SK-N-DZ (cell line): ENCODE results near the gene PTMA.

Experiments
- DNase-seq: peaks from one replicate; pipeline ENCODE4 v3.0.0-alpha.2; 2015; ENCODE audit warnings: low spot score

PTMA gene

DNA sequence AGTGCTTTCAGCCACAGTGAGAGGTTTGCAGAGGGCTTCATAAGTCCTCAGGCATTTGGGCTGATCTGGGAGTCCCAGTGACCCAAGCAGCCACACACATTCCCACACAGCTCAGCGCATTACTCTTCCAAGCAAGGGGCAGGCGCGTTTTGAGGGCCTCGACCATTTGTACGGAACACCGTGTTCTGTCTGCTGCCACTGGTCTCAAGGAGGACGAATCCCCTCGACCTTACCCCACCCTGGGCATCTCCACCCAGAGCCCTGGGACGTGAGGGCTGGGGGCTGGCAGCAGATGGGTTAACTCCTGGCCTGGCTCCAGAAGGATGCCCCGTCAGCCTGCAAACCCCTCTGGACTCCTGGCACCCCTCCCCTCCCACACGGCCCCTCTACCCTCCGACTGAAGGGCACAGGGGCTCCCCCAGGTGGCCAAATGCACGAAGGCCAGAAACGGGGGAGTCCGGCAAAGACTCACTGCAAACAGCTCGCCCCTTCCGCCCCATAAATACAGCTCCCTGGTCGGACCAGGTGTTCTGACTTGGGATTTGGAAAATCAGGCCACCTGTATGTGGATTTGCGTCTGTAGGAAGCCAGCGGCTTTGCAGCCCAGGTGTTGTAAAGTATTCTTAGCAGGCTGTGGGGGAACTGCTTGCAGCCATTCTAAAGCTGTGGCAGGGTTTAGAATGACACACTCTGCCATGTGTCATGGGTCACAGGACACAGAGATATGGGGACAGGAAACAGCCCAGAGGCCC, 33.6 kb upstream of the PTMA start:
- peak; percentile 76 for DNase-seq

GRCh38 chr2:231676243-231676642, 32.1 kb upstream of the PTMA start:
- no peak for DNase-seq

- DNase-seq, result peak; percentile 86
These were observed 30.7 kb upstream of the PTMA start for GRCh38 chr2:231677632-231678104.

GRCh38 chr2:231679908-231680284, 28.4 kb upstream of the PTMA start:
- peak; percentile 82 for DNase-seq

DNA sequence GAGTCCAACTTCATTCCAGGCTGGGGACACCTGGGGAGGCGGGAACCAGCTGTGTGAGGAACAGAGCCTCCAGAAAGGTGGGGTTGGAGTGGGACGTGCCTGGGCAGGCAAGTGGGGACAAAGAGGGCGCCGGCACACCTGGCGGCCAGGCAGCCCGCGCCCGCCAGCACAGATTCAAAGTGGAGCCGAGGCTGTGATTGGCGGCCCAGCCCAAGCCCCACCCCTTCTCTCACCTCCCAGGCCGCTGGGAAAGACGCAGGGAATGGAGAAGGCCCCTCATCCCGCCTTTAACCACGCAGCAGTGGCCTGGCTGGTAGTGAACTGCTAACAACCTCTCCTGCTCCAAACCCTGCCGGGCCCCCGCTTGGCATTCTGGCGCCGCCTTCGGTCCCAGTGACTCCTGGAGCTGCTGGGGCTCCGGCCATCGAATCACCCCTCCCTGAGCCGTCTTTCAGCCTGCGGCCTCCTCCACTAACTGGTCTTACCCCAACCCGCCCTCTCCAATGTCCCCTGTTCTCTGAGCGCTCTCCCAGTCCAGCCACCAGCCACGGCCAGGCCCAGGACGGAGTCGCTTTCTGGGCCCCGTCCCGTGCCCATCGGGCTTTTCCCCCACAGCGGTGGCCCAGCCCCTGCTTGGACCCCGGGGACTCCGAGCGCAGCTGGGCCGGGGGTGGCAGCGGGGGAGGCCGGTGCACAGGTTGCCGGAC, 27.9 kb upstream of the PTMA start:
- peak; percentile 80 for DNase-seq

- peak; percentile 83 for DNase-seq
These were observed 27.1 kb upstream of the PTMA start for GRCh38 chr2:231680992-231681852.

DNA sequence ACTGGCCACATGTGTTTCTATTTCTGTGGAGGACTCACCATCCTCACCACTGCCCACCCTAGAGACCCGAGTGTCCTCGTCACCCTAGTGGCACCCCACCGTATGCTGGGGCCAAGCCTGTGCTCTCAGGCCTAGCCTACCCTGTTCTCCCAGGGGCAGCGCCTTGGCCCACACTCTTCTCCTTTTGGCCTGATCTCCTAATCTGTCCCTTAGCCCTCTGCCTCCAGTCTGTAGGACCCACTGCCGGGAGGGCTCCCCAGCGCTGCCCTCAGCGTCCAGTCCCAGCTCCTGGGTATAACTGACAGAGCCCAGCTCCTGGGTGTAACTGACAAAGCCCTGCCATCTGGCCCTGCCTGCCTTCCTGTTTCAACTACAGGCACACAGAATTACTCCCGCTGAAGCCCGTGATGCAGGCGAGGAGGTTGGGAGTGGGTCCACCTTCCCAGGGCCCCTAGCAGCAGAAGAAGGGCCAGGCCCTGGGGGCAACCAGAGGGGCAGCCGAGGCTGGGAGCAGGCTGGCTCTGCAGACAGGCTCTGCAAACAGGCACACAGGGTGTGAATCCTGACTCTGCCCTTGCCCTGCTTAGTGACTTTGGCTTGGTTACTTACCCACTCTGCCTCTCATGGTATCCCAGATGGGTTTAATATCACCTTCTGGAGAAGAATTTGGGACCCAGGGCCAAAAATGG, 25.6 kb upstream of the PTMA start:
- no peak for DNase-seq

DNA sequence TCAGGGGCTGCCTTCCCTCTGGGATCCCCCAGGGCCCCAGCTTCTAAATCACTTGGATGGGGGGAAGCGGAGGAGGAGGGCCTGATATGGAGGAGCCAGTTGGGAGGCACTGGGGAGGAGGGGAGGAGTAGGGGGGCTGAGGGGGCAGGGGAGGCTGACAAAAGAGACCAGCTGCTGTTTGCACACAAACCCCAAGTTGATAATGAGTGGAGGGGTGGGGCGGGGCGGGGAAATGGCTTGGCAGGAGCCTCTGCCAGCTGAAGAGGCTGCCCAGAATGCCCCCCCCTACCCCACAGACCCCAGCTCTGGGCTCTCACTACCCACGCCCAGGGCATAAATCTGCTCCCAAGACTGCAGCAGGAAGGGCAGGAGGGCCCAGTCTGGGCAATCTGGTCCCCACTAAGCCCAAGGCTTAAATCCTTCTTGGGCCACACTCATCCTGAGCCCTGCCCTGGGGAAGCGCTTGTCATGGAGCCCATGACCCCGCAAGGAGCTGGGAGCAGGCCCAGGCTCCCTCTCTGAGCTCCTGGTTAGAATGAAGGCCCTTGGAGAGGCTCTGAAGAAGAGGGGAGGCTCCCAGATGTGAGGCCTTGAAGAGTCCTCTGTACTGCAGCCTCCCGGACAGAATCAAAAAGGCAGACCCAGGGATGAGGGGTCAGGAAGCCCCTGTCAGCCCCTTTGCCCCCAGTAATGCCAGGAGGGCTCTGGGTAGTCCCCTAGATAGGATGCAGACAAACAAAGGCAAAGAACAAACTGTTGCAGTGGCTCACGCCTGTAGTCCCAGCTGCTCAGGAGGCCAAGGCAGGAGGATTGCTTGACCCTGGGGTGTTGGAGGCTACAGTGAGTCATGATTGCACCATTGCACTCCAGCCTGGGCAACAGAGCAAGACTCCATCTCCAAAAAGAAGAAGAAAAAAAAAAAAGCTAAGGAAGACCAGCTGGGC, 24.8 kb upstream of the PTMA start:
- DNase-seq, result no peak

DNA sequence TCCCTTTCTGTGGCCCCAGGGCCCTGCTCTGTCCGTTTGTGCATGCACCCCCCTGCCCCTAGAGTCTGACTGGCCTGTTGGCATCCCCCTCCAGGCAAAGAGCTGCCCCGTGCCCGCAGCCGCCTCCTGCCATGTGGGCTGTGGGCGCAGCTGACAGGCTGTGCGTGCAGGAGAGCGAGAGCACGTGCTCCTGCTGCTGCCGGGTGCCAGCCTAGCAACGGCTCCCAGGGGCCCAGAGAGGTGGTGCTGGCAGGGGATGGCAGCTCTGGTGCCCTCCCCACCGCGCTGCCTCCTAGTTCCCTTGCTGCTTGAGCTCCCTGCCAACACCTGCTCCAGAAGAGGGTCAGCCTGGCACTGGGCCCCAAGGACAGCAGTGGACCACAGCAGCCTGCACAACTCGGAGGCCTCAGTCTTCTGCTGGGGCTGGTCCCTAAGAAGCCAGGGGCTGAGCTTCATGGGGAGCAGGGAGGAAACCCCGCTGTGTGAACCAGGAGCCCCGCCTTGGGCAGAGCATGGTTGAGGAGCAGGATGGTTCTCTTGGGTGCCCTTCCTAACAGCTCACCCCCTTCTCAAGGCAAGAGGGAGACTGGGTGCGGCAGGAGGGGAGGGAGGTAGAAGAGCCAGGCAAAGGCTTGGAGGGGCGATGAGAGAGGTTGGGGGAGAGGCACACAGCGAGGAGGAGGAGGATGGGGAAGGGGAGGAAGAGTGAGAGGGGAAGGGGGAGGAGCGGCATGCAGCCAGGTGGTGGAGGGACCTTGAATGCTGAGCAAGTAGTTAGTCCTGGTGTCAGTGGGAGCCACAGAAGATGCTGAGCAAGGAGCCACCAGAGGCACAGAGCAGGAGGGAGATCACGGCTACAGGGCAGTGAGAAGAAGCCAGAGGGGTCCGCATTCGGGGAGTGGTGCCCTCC, 23.8 kb upstream of the PTMA start:
- DNase-seq, result no peak

GRCh38 chr2:231685349-231686191, 22.8 kb upstream of the PTMA start:
- DNase-seq, result peak; percentile 65

GRCh38 chr2:231686192-231687100, 21.9 kb upstream of the PTMA start:
- DNase-seq, result no peak

DNA sequence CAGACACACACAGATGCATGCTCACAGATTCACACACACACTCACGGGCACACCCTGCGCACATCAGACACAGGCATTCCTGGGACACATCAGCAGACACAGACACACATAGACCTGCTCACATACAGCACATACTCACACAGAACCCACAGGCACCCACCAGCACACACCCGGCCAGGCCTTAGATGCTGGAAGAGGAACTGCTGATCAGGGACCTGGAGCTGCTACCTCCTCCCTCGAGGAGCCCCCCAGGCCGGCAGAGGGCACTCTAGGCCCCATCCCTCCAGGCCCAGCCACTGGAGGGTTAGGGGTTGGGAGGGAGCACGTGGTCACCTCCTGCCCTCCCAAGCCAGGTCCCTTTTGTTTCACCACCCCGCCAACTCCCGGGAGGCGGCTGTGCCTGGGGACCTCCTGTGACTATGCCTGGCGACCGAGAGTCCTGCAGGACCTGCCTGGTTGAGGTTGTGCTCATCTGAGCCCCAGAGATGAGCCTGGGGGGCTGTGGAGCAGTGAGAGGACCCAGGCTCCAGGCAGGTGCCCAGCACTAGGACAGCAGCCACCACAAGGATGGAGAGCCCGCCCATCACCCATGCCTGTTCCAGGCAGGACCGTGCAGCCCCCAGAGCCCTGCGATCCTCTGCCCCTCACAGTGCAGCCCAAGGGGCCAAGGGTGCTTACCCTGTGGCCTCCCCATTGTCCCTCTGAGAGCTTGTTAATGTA, 21.0 kb upstream of the PTMA start:
- DNase-seq, result peak; percentile 94

DNA sequence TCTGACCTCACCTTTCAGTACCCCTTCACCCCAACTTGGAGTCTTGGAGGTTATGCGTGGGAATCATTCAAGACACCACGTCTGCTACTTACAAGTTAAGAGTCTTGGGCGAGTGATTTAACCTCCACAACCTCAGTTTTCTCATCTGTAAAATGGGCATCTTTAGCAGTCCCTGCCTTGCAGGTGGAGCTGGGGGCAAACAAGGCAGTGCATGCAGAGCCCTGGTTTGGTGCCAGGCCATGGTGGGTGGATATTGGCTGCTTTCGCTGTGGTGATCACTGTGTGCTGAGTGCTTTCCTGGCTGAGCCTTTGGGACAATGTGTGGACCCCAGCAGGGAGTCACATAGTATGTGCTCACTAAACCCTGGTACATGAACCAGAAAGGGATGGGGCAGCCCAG, 20.4 kb upstream of the PTMA start:
- peak; percentile 23 for DNase-seq

- peak; percentile 75 for DNase-seq
These were observed 19.6 kb upstream of the PTMA start for GRCh38 chr2:231688719-231689118.

GRCh38 chr2:231689124-231689893, 19.0 kb upstream of the PTMA start:
- peak; percentile 20 for DNase-seq

- DNase-seq, result no peak
These were observed 17.0 kb upstream of the PTMA start for GRCh38 chr2:231691251-231691772.
